Keratinocyte (primary cell): ENCODE data around the gene C16orf95.

Experiments
- CTCF ChIP-seq, 3 experiments: IDR thresholded peaks in 1 of 3; conservative IDR thresholded peaks in 1 of 3; optimal IDR thresholded peaks in 1 of 3; 2 replicates in 2 of 3; 3 replicates in 1 of 3; pipeline versions ENCODE3 to v1.5.1; 2011; ENCODE audit warnings: low read length in 3 of 3, mild to moderate bottlenecking in 3 of 3, moderate library complexity in 2 of 3, control low read depth in 1 of 3, inconsistent platforms in 1 of 3; ENCODE audit not compliant: insufficient read depth in 2 of 3; ENCODE audit errors: extremely low read depth in 1 of 3
- EZH2 ChIP-seq: IDR thresholded peaks from one replicate; pipeline ENCODE4 v1.6.1; 2012; ENCODE audit warnings: inconsistent platforms, mild to moderate bottlenecking, low read length, moderate library complexity

DNA sequence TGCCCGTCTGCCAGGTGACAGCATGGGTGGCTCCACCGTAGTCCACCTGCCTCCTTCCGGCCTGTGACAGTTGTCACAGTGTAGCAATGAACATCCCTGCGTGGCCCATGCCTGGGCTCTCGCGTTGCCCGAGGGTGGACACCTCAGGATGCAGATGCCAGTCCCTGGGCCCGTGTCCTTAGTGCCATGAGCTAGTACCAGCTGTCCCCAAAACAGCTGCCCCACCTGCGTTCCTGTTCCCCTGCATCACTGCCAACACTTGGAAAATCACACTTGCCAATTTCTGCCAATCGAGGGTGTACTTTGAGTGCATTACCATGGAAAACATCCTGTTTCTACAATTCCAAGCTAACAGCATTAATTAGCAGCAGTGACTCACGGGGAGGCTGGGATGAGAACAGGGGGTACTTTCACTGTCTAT lies 9.0 kb upstream of the C16orf95 start:
- TF ChIP-seq CTCF (optimal IDR thresholded peaks at IDR 0.05 in 1 of 3, IDR thresholded peaks at IDR 0.05 in 1 of 3, conservative IDR thresholded peaks at IDR 0.05 in 1 of 3; ENCODE audit: extremely low read depth in 1 of 3, insufficient read depth in 2 of 3, low read length in 3 of 3), result no peak
- no peak for TF ChIP-seq EZH2
